Ishikawa (cell line): Measurements from ENCODE around the gene ACSS1.

Experiments used
- CEBPB ChIP-seq: IDR thresholded peaks from 2 replicates; pipeline ENCODE4 v1.6.1; 2012
- CREB1 ChIP-seq: IDR thresholded peaks from 2 replicates; pipeline ENCODE4 v1.6.1; 2012; ENCODE audit warnings: low read depth
- EGR1 ChIP-seq: IDR thresholded peaks from 2 replicates; pipeline ENCODE4 v1.6.1; 2012
- EP300 ChIP-seq: IDR thresholded peaks from 2 replicates; pipeline ENCODE4 v1.6.1; 2012; ENCODE audit warnings: borderline replicate concordance
- FOXM1 ChIP-seq: IDR thresholded peaks from 2 replicates; pipeline ENCODE4 v1.6.1; 2012; ENCODE audit warnings: low read depth, borderline replicate concordance
- NFIC ChIP-seq: IDR thresholded peaks from 2 replicates; pipeline ENCODE4 v1.6.1; 2012
- RAD21 ChIP-seq: IDR thresholded peaks from 2 replicates; pipeline ENCODE4 v1.6.1; 2012; ENCODE audit warnings: low read depth
- TAF1 ChIP-seq: IDR thresholded peaks from 2 replicates; pipeline ENCODE4 v1.6.1; 2012; ENCODE audit warnings: low read depth, mild to moderate bottlenecking
- TCF12 ChIP-seq: IDR thresholded peaks from 2 replicates; pipeline ENCODE4 v1.6.1; 2012; ENCODE audit warnings: low read depth
- TEAD4 ChIP-seq: IDR thresholded peaks from 2 replicates; pipeline ENCODE4 v1.6.1; 2012
- YY1 ChIP-seq: IDR thresholded peaks from 2 replicates; pipeline ENCODE4 v1.6.1; 2012; ENCODE audit warnings: low read depth
- ZBTB7A ChIP-seq: IDR thresholded peaks from 2 replicates; pipeline ENCODE4 v1.6.1; 2012; ENCODE audit warnings: low read depth
- TF ChIP-seq, protein P1 (sequence below): IDR thresholded peaks from 2 replicates; pipeline ENCODE4 v1.6.1; 2012
- TF ChIP-seq, protein P2 (sequence below): IDR thresholded peaks from 2 replicates; pipeline ENCODE4 v1.6.1; 2012; ENCODE audit warnings: low read depth, mild to moderate bottlenecking
- TF ChIP-seq, protein P3 (sequence below): IDR thresholded peaks from 2 replicates; pipeline ENCODE4 v1.6.1; 2012

Gene ACSS1

DNA sequence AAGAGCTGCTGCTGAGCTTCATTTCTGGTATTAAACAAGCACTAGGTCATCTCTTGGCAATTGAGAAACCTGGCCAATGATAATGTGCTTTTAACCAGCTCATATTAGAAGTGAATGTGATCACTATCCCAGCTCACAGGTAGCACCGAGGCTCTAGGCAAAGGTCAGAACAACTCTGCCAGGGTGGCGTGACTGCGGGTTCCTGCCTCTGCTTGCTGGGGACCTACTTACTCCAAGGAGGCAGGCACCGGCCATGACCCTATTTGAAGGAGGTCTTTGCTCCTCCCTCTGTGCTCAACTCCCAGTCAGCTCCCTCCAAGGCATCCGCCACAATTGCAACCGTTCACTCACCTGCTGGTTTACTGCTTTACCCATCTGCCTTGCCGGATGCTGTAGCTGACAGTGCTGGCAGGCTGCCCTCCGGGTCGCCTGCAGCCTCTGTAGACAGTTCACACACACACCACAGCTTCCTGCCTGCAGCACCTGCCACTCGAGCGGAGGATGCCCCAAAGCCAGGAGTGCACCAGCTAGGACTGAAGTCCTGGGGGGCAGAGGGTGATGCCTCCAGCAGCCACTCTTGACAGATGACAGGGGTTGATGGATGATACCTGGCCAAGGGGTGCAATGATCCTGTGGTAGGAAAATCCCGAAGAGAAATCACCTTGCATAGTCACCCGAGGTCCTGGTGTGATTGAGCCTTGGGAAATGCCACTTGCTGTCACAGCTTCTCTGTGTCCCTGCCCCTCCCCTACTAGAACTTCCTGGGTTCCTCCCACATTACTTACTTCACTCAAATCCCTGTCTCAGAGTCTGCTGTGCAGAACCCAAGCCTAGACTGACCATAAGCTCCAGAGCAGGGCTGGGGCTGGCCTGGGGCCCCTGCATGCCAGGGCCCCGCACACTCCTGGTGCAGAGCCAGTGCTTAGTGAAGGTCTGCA, 32.8 kb upstream of the ACSS1 start:
- TF ChIP-seq NFIC (no peak), FOXM1 (no peak), TAF1 (no peak), YY1 (no peak), EGR1 (no peak)

DNA sequence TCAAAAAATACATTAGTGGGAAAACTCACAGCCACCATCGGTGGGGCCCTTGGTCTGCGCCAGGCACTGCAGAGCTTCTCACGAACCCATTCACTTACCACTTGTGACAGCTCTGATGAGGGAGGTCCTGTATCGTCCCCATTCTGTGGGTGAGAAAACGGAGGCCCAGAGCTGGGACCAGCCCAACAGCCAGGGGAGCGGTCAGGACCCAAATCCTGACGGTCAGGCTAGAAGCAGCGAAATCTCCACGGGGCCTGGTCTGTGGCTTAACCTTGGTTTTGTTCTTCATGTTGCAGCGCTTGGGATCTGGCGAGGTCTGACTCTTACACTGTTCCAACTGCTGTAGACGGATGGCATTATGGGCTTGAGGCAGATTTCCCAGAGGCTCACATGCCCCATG, 31.7 kb upstream of the ACSS1 start:
- TF ChIP-seq YY1: no peak

DNA sequence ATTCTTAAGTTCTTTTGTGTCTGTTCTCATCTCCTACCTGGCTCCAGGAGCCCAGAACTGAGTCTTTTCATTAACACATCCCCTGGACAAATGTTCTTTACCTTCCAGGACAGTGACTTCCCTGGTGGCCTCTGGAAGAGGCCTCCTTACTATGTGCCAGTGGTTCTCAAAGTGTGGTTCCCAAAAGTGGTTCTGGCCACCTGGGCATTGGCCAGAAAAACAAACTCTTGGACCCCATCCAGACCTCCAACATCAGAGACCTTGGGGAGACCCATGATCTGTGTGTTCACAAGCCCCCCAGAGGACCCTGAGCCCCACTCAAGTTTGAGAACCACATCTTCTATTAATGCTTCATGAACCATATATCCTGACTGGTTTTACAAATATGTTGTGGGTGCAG, 31.2 kb upstream of the ACSS1 start:
- TF ChIP-seq TEAD4 (no peak), YY1 (no peak), EP300 (no peak), FOXM1 (no peak), EGR1 (no peak), NFIC (no peak), TCF12 (no peak), ZBTB7A (no peak)
- TF ChIP-seq, protein P1, sequence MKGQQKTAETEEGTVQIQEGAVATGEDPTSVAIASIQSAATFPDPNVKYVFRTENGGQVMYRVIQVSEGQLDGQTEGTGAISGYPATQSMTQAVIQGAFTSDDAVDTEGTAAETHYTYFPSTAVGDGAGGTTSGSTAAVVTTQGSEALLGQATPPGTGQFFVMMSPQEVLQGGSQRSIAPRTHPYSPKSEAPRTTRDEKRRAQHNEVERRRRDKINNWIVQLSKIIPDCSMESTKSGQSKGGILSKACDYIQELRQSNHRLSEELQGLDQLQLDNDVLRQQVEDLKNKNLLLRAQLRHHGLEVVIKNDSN: no peak

DNA sequence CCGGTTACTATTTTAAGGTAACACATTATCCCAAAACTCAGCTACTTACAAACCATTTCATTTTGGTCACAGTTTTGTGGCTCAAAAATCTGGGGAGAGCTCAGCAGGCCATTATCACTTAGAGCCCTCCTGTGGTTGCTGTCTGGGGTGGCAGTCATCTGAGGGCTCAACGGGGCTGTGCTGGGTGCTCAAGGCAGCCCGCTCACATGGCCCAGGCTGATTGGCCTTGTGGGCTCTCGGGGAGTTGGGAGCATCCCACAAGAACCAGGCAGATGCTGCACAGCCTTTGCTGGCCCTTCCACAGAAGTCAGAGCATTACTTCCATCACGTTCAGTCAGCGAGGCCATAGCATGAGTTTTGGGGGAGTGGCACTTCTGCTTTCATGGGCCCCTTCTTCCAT, 30.3 kb upstream of the ACSS1 start:
- TF ChIP-seq, protein P2, sequence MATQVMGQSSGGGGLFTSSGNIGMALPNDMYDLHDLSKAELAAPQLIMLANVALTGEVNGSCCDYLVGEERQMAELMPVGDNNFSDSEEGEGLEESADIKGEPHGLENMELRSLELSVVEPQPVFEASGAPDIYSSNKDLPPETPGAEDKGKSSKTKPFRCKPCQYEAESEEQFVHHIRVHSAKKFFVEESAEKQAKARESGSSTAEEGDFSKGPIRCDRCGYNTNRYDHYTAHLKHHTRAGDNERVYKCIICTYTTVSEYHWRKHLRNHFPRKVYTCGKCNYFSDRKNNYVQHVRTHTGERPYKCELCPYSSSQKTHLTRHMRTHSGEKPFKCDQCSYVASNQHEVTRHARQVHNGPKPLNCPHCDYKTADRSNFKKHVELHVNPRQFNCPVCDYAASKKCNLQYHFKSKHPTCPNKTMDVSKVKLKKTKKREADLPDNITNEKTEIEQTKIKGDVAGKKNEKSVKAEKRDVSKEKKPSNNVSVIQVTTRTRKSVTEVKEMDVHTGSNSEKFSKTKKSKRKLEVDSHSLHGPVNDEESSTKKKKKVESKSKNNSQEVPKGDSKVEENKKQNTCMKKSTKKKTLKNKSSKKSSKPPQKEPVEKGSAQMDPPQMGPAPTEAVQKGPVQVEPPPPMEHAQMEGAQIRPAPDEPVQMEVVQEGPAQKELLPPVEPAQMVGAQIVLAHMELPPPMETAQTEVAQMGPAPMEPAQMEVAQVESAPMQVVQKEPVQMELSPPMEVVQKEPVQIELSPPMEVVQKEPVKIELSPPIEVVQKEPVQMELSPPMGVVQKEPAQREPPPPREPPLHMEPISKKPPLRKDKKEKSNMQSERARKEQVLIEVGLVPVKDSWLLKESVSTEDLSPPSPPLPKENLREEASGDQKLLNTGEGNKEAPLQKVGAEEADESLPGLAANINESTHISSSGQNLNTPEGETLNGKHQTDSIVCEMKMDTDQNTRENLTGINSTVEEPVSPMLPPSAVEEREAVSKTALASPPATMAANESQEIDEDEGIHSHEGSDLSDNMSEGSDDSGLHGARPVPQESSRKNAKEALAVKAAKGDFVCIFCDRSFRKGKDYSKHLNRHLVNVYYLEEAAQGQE: no peak
- TF ChIP-seq TAF1 (no peak), TCF12 (no peak), CREB1 (no peak), RAD21 (no peak)

DNA sequence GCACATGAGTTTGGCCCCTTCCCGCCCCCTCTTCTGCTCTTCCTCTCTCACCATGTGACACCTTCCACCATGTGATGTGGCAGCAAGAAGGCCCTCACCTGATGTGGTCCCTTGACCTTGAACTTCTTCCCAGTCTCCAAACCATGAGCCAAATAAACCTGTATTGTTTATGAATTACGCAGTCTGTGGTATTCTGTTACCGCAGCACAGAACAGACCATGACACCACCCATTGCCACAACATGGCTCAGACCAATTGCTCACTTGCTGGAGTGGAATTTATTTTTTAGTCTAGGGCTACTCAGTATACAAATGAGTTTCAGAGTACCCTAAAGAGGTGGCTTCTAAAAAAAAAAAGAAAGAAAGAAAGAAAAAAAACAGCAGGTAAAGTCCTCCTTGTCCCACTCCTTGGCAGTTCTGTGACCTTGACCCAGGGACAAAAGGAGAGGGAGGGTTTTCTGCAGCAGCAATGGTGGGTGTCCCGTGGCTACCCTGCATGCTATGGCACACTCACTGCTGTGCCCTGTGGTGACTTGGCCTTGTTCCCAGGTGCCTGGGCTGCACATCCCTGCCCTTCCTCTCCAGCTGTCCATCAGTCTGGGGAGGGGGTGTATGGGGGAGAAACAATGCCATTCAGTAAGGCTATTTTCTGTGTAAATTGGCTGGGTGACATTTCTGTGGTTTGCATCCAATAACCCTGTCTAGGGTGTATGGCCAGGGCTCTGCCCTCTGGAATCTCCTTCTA, 29.4 kb upstream of the ACSS1 start:
- TF ChIP-seq TCF12 (no peak), NFIC (peak; percentile 40; the same call in 1 of the 2 replicates), RAD21 (no peak)

DNA sequence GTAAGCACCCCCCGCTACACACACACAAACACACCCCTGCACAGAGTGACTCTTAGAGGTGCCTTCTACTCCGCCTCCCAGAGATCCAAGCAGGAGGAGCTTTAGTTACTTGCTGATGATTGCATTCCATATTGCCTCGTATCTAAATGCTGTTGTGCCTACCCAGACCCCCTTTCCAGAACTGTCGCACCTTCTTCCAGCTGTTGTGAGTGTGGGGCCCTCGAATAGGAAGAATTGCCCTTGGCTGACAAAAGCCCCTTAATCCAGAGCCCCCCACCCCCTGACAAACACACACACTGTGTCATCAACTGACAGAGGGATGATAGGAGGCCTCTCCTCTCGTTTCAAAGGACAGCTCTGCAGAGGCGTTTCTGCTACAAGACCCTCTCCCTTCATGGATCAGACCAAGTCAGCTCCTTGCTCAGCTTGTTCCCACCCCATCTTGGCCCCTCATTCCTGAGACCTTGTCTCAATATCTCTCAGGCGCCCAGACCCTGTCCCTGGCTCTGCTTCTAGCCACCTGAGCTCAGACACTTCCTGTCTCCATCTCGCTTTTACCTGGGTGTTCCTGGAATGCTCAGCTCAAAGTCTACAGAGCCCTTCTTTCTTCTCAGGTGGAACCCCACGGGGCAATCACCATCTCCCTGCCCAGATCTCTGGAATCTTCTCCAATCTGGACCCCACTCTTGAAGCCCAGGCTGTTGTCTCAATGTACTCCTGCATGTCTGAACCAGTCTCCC, 28.0 kb upstream of the ACSS1 start:
- TF ChIP-seq EP300: no peak
- TF ChIP-seq FOXM1: no peak
- TF ChIP-seq EGR1: no peak
- TF ChIP-seq NFIC: no peak
- no peak for TF ChIP-seq RAD21
- no peak for TF ChIP-seq CEBPB
- no peak for TF ChIP-seq TAF1
- TF ChIP-seq CREB1: no peak
- no peak for TF ChIP-seq TEAD4
- TF ChIP-seq, protein P1: no peak
- TF ChIP-seq ZBTB7A: no peak
- no peak for TF ChIP-seq YY1
- TF ChIP-seq, protein P3, sequence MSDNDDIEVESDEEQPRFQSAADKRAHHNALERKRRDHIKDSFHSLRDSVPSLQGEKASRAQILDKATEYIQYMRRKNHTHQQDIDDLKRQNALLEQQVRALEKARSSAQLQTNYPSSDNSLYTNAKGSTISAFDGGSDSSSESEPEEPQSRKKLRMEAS: no peak
- TF ChIP-seq TCF12: no peak
- TF ChIP-seq, protein P2: no peak
